Prostate gland (tissue), 2 donors: ENCODE data around the gene OR2T12.

Source experiments
- CTCF ChIP-seq, 4 experiments: fragments of 200-600 bp in 2 of 4; fragments of 450-650 bp in 2 of 4; sonication (generic) in 2 of 4; IDR thresholded peaks; 1 replicate in 3 of 4; 2 replicates in 1 of 4; pipeline ENCODE4 v1.5.1; 2016 to 2019; ENCODE audit warnings: antibody characterized with exemption in 4 of 4, mild to moderate bottlenecking in 2 of 4, moderate library complexity in 2 of 4
- POLR2A ChIP-seq: fragments of 450-650 bp; IDR thresholded peaks from one replicate; pipeline ENCODE4 v1.6.1; 2016; ENCODE audit warnings: antibody characterized with exemption, mild to moderate bottlenecking
- POLR2AphosphoS5 ChIP-seq: sonication (generic); formaldehyde crosslinking; IDR thresholded peaks from one replicate; pipeline ENCODE4 v1.6.1; 2017; ENCODE audit warnings: antibody characterized with exemption

DNA sequence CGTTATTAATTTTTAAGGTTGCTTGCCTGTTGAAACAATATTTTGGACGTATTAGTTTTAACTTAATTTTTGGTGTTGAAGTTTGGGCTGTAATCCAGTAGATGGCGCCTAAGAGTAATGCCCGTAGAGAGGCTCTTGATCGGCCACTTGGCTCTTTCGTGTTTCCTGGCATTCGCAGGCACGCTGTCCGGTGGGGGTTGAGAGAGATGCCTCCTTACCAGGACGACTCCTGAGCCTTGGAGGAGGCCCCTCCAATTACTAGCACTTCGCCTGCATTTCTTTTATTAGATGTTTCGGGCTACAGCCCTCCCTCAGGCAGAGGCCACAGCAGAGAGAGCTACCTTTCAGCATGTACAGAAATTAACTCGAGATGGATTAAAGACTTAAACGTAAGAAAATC is 60.0 kb downstream of the OR2T12 start:
- no peak for TF ChIP-seq POLR2A
- TF ChIP-seq CTCF (IDR thresholded peaks at IDR 0.05) = peak in 2 of 4 experiments; percentile 33 to 43
- no peak for TF ChIP-seq POLR2AphosphoS5
